ENCODE results near the gene ADAM12.

Gene ADAM12

GRCh38 chr10:126124668-126125349 lies 263.5 kb downstream of the ADAM12 start:
- POLR2A ChIA-PET: no interaction called here
- CTCF ChIA-PET: no interaction called here
- DNase-seq (ENCODE audit: extremely low spot score): no peak
- no peak for TF ChIP-seq CTCF (IDR thresholded peaks at IDR 0.05; ENCODE audit: control extremely low read depth, extremely low read depth, low read depth, missing control alignments)

GRCh38 chr10:126124046-126124445 lies 264.2 kb downstream of the ADAM12 start:
- ChIA-PET CTCF (no interaction called here), POLR2A (no interaction called here)
- no peak for TF ChIP-seq CTCF (IDR thresholded peaks at IDR 0.05; ENCODE audit: control extremely low read depth, extremely low read depth, low read depth, missing control alignments)
- no peak for DNase-seq (ENCODE audit: extremely low spot score)

- CTCF ChIA-PET: no interaction called here
- no peak for TF ChIP-seq CTCF (IDR thresholded peaks at IDR 0.05; ENCODE audit: control extremely low read depth, extremely low read depth, low read depth, missing control alignments)
- DNase-seq (ENCODE audit: extremely low spot score): no peak
- POLR2A ChIA-PET: no interaction called here
Observed at GRCh38 chr10:126123466-126123865, 264.8 kb downstream of the ADAM12 start.

GRCh38 chr10:126122881-126123280 lies 265.4 kb downstream of the ADAM12 start:
- no peak for DNase-seq (ENCODE audit: extremely low spot score)
- ChIA-PET CTCF (no interaction called here), POLR2A (no interaction called here)
- TF ChIP-seq CTCF (IDR thresholded peaks at IDR 0.05; ENCODE audit: control extremely low read depth, extremely low read depth, low read depth, missing control alignments): no peak

GRCh38 chr10:126119599-126119998 lies 268.7 kb downstream of the ADAM12 start:
- ChIA-PET CTCF (no interaction called here), POLR2A (no interaction called here)
- no peak for DNase-seq (ENCODE audit: extremely low spot score)
- TF ChIP-seq CTCF (IDR thresholded peaks at IDR 0.05; ENCODE audit: control extremely low read depth, extremely low read depth, low read depth, missing control alignments): no peak

- DNase-seq (ENCODE audit: extremely low spot score): no peak
- CTCF ChIA-PET: interaction anchor here (1.9 kb wide), 1 partner anchor 17 kb away, joined by 5 read pairs; no protein-coding TSS in a partner anchor
- POLR2A ChIA-PET: no interaction called here
- TF ChIP-seq CTCF (IDR thresholded peaks at IDR 0.05; ENCODE audit: control extremely low read depth, extremely low read depth, low read depth, missing control alignments): no peak
Observed at GRCh38 chr10:126118476-126118875, 269.8 kb downstream of the ADAM12 start.
